Measurements from ENCODE around the gene DCDC2C. TPM values are rescaled to one million over a fixed set of nuclear protein-coding genes. Genes with fewer than 3 reads are reported as not detected.

DCDC2C gene
- total and polyA plus RNA-seq, 7 experiments from 2014 or later: not detected

DNA sequence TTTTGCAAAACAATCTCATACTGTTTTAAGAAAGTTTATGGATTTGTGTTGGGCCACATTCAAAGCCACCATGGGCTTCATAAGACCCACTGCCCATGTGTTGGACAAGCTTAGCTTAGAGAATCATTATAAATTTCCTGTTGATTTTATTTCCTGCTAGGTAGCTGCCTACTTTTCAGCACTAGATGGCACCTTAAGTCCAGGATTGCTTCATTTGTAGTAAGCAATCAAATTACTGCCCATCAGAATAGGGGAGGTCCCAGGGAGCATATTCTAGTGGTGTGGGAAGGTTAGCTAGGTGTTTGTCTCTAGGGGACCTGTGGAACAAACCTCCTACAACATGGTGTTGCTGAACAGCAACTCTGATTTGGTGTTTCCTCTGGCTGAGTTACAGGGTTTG is 11.0 kb upstream of the DCDC2C start:
- intact Hi-C loops (cut with micrococcal nuclease): loop anchor here in 1 of 2 donors (1.0 kb wide), 1 partner anchor 8 kb away; no protein-coding TSS in a partner anchor
- no peaks in the 10 kb centered on the region for H3K27me3 ChIP-seq (ENCODE audit: control insufficient read depth in 2 of 2, insufficient read depth in 2 of 2, low read length in 2 of 2)
- Mint-ChIP-seq H3K27me3 (peaks cover 2 to 45% (median 29%) of the 10 kb centered on the region in 5 donors), H3K9me3 (peaks cover 0 to 30% (median 18%) of the 10 kb centered on the region in 11 donors), H3K4me3 (no peak overlapping the region), H3K4me1 (no peaks in the 10 kb centered on the region), H3K36me3 (peaks cover 0 to 7% (median 0%) of the 10 kb centered on the region in 5 donors), H3K27ac (no peak overlapping the region)
- no peaks in the 10 kb centered on the region for H3K9me3 ChIP-seq (ENCODE audit: control insufficient read depth in 2 of 3, low read length in 3 of 3)
- H3K4me3 ChIP-seq (ENCODE audit: low read length): no peak overlapping the region
- no peaks in the 10 kb centered on the region for H3K4me1 ChIP-seq (ENCODE audit: control insufficient read depth in 2 of 2, insufficient read depth in 2 of 2, low read length in 2 of 2)
- POLR2A ChIA-PET: no interaction called here
- no peak for ATAC-seq
- CTCF ChIA-PET: no interaction called here
- H3K36me3 ChIP-seq (ENCODE audit: control insufficient read depth in 2 of 3, insufficient read depth in 3 of 3, low read length in 3 of 3): no peaks in the 10 kb centered on the region
- H3K27ac ChIP-seq (ENCODE audit: low read depth, low read length): no peak overlapping the region
- DNase-seq: no peak

DNA sequence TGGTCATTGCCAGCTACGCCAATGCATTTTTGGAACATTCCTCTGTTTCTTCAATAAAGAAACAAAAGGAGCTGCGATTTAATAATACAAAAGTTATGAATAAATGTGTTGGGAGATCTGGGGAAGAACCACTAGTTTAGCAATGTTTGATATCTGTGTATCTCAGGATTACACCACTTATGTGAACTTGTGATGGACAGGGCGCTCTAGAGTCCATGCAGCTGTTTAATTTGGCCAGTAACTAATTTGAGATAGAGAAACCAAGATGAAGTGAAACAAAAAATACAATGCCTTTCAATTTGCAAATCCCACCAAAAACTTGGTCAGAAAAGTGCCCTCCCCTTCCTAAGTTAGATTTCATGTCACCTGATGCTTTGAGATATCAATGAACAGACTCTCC is 6.8 kb upstream of the DCDC2C start:
- H3K27ac ChIP-seq (ENCODE audit: low read depth, low read length): no peak overlapping the region
- DNase-seq (no peak), ATAC-seq (no peak)
- POLR2A ChIA-PET: no interaction called here
- H3K4me3 Mint-ChIP-seq: no peak overlapping the region
- no peaks in the 10 kb centered on the region for H3K4me1 Mint-ChIP-seq
- peaks cover 0 to 6% (median 0%) of the 10 kb centered on the region in 5 donors for H3K36me3 Mint-ChIP-seq
- intact Hi-C loops (cut with micrococcal nuclease): no loop called here
- no peak overlapping the region for H3K4me3 ChIP-seq (ENCODE audit: low read length)
- H3K36me3 ChIP-seq (ENCODE audit: control insufficient read depth in 2 of 3, insufficient read depth in 3 of 3, low read length in 3 of 3): no peaks in the 10 kb centered on the region
- H3K27ac Mint-ChIP-seq: no peak overlapping the region
- peaks cover 6 to 66% (median 40%) of the 10 kb centered on the region in 5 donors for H3K27me3 Mint-ChIP-seq
- H3K4me1 ChIP-seq (ENCODE audit: control insufficient read depth in 2 of 2, insufficient read depth in 2 of 2, low read length in 2 of 2): no peaks in the 10 kb centered on the region
- CTCF ChIA-PET: no interaction called here
- no peaks in the 10 kb centered on the region for H3K9me3 ChIP-seq (ENCODE audit: control insufficient read depth in 2 of 3, low read length in 3 of 3)
- H3K9me3 Mint-ChIP-seq: peaks cover 0 to 18% (median 6%) of the 10 kb centered on the region in 11 donors
- H3K27me3 ChIP-seq (ENCODE audit: control insufficient read depth in 2 of 2, insufficient read depth in 2 of 2, low read length in 2 of 2): no peaks in the 10 kb centered on the region

GRCh38 chr2:3701071-3701470 is 2.3 kb upstream of the DCDC2C start:
- Histone ChIP-seq H3K4me1 (ENCODE audit: control insufficient read depth in 2 of 2, insufficient read depth in 2 of 2, low read length in 2 of 2) (no peaks in the 10 kb centered on the region), H3K36me3 (ENCODE audit: control insufficient read depth in 2 of 3, insufficient read depth in 3 of 3, low read length in 3 of 3) (no peaks in the 10 kb centered on the region), H3K9me3 (ENCODE audit: control insufficient read depth in 2 of 3, low read length in 3 of 3) (no peaks in the 10 kb centered on the region), H3K27me3 (ENCODE audit: control insufficient read depth in 2 of 2, insufficient read depth in 2 of 2, low read length in 2 of 2) (peaks cover 0 to 4% of the 10 kb centered on the region in 2 donors), H3K4me3 (ENCODE audit: low read length) (no peak overlapping the region), H3K27ac (ENCODE audit: low read depth, low read length) (no peak overlapping the region)
- ATAC-seq (no peak), DNase-seq (no peak)
- H3K36me3 Mint-ChIP-seq: peaks cover 0 to 4% (median 0%) of the 10 kb centered on the region in 5 donors
- H3K4me1 Mint-ChIP-seq: peaks cover 0 to 7% (median 5%) of the 10 kb centered on the region in 7 donors
- intact Hi-C loops (cut with micrococcal nuclease): no loop called here
- peaks cover 0 to 10% (median 0%) of the 10 kb centered on the region in 11 donors for H3K9me3 Mint-ChIP-seq
- POLR2A ChIA-PET: no interaction called here
- CTCF ChIA-PET: no interaction called here
- no peak overlapping the region for H3K4me3 Mint-ChIP-seq
- H3K27me3 Mint-ChIP-seq: peaks cover 23 to 62% (median 45%) of the 10 kb centered on the region in 5 donors
- no peak overlapping the region for H3K27ac Mint-ChIP-seq

- ATAC-seq (no peak), DNase-seq (no peak)
- peaks cover 0 to 7% (median 5%) of the 10 kb centered on the region in 7 donors for H3K4me1 Mint-ChIP-seq
- peaks cover 0 to 4% (median 0%) of the 10 kb centered on the region in 5 donors for H3K36me3 Mint-ChIP-seq
- H3K9me3 ChIP-seq (ENCODE audit: control insufficient read depth in 2 of 3, low read length in 3 of 3): no peaks in the 10 kb centered on the region
- no peak overlapping the region for H3K27ac Mint-ChIP-seq
- ChIA-PET CTCF (no interaction called here), POLR2A (no interaction called here)
- H3K9me3 Mint-ChIP-seq: peaks cover 0 to 10% (median 0%) of the 10 kb centered on the region in 11 donors
- H3K27me3 Mint-ChIP-seq: peaks cover 23 to 68% (median 45%) of the 10 kb centered on the region in 5 donors
- no peak overlapping the region for H3K27ac ChIP-seq (ENCODE audit: low read depth, low read length)
- no peaks in the 10 kb centered on the region for H3K36me3 ChIP-seq (ENCODE audit: control insufficient read depth in 2 of 3, insufficient read depth in 3 of 3, low read length in 3 of 3)
- H3K4me3 ChIP-seq (ENCODE audit: low read length): no peak overlapping the region
- no peak overlapping the region for H3K4me3 Mint-ChIP-seq
- no peaks in the 10 kb centered on the region for H3K4me1 ChIP-seq (ENCODE audit: control insufficient read depth in 2 of 2, insufficient read depth in 2 of 2, low read length in 2 of 2)
- H3K27me3 ChIP-seq (ENCODE audit: control insufficient read depth in 2 of 2, insufficient read depth in 2 of 2, low read length in 2 of 2): peaks cover 0 to 4% of the 10 kb centered on the region in 2 donors
- intact Hi-C loops (cut with micrococcal nuclease): no loop called here
These were observed 481 bp downstream of the DCDC2C start for GRCh38 chr2:3703757-3704355.

GRCh38 chr2:3704692-3705091 is 1.3 kb downstream of the DCDC2C start:
- Histone ChIP-seq H3K9me3 (ENCODE audit: control insufficient read depth in 2 of 3, low read length in 3 of 3) (no peaks in the 10 kb centered on the region), H3K36me3 (ENCODE audit: control insufficient read depth in 2 of 3, insufficient read depth in 3 of 3, low read length in 3 of 3) (no peaks in the 10 kb centered on the region), H3K27me3 (ENCODE audit: control insufficient read depth in 2 of 2, insufficient read depth in 2 of 2, low read length in 2 of 2) (peaks cover 0 to 4% of the 10 kb centered on the region in 2 donors), H3K4me3 (ENCODE audit: low read length) (no peak overlapping the region), H3K4me1 (ENCODE audit: control insufficient read depth in 2 of 2, insufficient read depth in 2 of 2, low read length in 2 of 2) (no peaks in the 10 kb centered on the region), H3K27ac (ENCODE audit: low read depth, low read length) (no peak overlapping the region)
- no peak overlapping the region for H3K4me3 Mint-ChIP-seq
- H3K9me3 Mint-ChIP-seq: peaks cover 0 to 10% (median 0%) of the 10 kb centered on the region in 11 donors
- H3K36me3 Mint-ChIP-seq: peaks cover 0 to 4% (median 0%) of the 10 kb centered on the region in 5 donors
- H3K27ac Mint-ChIP-seq: peak overlapping the region in 1 of 9 donors; percentile 32
- POLR2A ChIA-PET: no interaction called here
- H3K4me1 Mint-ChIP-seq: peaks cover 0 to 7% (median 5%) of the 10 kb centered on the region in 7 donors
- intact Hi-C loops (cut with micrococcal nuclease): no loop called here
- ATAC-seq (no peak), DNase-seq (no peak)
- H3K27me3 Mint-ChIP-seq: peaks cover 23 to 62% (median 37%) of the 10 kb centered on the region in 5 donors
- CTCF ChIA-PET: no interaction called here

DNA sequence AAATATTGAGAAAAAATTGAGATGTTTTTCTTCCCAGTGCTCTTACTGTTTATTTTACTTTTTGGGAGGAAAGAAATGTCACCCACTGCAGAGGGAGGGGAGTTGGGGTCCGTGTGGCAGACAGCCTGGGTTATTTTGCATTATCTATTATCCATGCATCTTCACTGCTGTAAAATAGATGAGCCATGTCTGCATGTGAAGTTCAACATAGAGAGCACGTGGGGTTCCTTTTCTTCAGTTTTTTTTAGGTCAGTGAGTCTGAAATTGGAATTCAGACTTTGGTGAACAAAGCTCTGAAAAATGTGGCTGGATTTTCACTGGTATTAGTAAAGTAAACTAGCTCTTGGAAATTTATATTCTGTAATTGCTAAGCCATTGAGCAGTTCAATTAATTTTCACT is 2.4 kb downstream of the DCDC2C start:
- Mint-ChIP-seq H3K27me3 (peaks cover 19 to 61% (median 34%) of the 10 kb centered on the region in 5 donors), H3K4me3 (no peak overlapping the region), H3K9me3 (peaks cover 0 to 5% (median 0%) of the 10 kb centered on the region in 11 donors), H3K36me3 (peaks cover 0 to 6% (median 0%) of the 10 kb centered on the region in 5 donors), H3K27ac (no peak overlapping the region), H3K4me1 (peaks cover 0 to 7% (median 5%) of the 10 kb centered on the region in 7 donors)
- POLR2A ChIA-PET: no interaction called here
- peaks cover 0 to 4% of the 10 kb centered on the region in 2 donors for H3K27me3 ChIP-seq (ENCODE audit: control insufficient read depth in 2 of 2, insufficient read depth in 2 of 2, low read length in 2 of 2)
- H3K36me3 ChIP-seq (ENCODE audit: control insufficient read depth in 2 of 3, insufficient read depth in 3 of 3, low read length in 3 of 3): no peaks in the 10 kb centered on the region
- intact Hi-C loops (cut with micrococcal nuclease): no loop called here
- ATAC-seq (no peak), DNase-seq (no peak)
- H3K4me3 ChIP-seq (ENCODE audit: low read length): no peak overlapping the region
- CTCF ChIA-PET: no interaction called here
- H3K9me3 ChIP-seq (ENCODE audit: control insufficient read depth in 2 of 3, low read length in 3 of 3): no peaks in the 10 kb centered on the region
- no peaks in the 10 kb centered on the region for H3K4me1 ChIP-seq (ENCODE audit: control insufficient read depth in 2 of 2, insufficient read depth in 2 of 2, low read length in 2 of 2)
- no peak overlapping the region for H3K27ac ChIP-seq (ENCODE audit: low read depth, low read length)

DNA sequence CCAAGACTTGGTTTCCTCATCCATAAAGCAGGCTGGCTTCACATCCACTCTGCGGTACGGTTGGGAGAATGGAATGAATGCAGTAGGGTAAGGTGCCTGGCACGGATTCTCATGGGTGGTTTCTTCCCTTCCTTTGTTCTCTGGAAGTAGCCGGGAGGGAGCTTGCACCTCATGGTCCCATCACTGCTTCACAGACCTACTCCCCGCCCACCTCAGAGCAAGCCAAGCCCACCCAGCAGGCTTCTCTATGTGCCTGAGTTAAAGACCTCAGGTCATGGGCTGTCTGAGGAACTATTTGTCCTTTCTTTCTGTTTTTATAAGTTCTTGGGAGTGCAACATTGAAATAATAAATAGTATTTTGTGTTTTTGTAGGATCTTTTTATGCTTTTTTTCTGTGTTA is 3.5 kb downstream of the DCDC2C start:
- Mint-ChIP-seq H3K9me3 (peaks cover 0 to 5% (median 0%) of the 10 kb centered on the region in 11 donors), H3K4me1 (peaks cover 0 to 7% (median 5%) of the 10 kb centered on the region in 7 donors), H3K27ac (no peak overlapping the region), H3K27me3 (peaks cover 16 to 51% (median 30%) of the 10 kb centered on the region in 5 donors), H3K36me3 (peaks cover 0 to 6% (median 0%) of the 10 kb centered on the region in 5 donors), H3K4me3 (no peak overlapping the region)
- intact Hi-C loops (cut with micrococcal nuclease): no loop called here
- POLR2A ChIA-PET: no interaction called here
- CTCF ChIA-PET: no interaction called here
- Histone ChIP-seq H3K4me1 (ENCODE audit: control insufficient read depth in 2 of 2, insufficient read depth in 2 of 2, low read length in 2 of 2) (no peaks in the 10 kb centered on the region), H3K27me3 (ENCODE audit: control insufficient read depth in 2 of 2, insufficient read depth in 2 of 2, low read length in 2 of 2) (peaks cover 0 to 4% of the 10 kb centered on the region in 2 donors), H3K27ac (ENCODE audit: low read depth, low read length) (no peak overlapping the region), H3K9me3 (ENCODE audit: control insufficient read depth in 2 of 3, low read length in 3 of 3) (no peaks in the 10 kb centered on the region), H3K36me3 (ENCODE audit: control insufficient read depth in 2 of 3, insufficient read depth in 3 of 3, low read length in 3 of 3) (no peaks in the 10 kb centered on the region), H3K4me3 (ENCODE audit: low read length) (no peak overlapping the region)
- DNase-seq (no peak), ATAC-seq (no peak)
